ENCODE results near the gene PKD1.

Gene PKD1

GRCh38 chr16:2084895-2085625 is 50.6 kb downstream of the PKD1 start:
- no peak for TF ChIP-seq ZFX (IDR thresholded peaks at IDR 0.05)
- peak overlapping the region; percentile 88 for H3K27ac ChIP-seq

- peak overlapping the region; percentile 88 for H3K27ac ChIP-seq
- TF ChIP-seq CTCF (conservative IDR thresholded peaks at IDR 0.05) (no peak), ZFX (IDR thresholded peaks at IDR 0.05) (no peak)
Observed at GRCh38 chr16:2083876-2084780, 51.6 kb downstream of the PKD1 start.

GRCh38 chr16:2083409-2083808 is 52.3 kb downstream of the PKD1 start:
- TF ChIP-seq ZFX (IDR thresholded peaks at IDR 0.05): no peak
- TF ChIP-seq CTCF (conservative IDR thresholded peaks at IDR 0.05): no peak
- H3K27ac ChIP-seq: no peak overlapping the region

GRCh38 chr16:2082983-2083364 is 52.7 kb downstream of the PKD1 start:
- no peak overlapping the region for H3K27ac ChIP-seq

GRCh38 chr16:2082171-2082982 is 53.3 kb downstream of the PKD1 start:
- no peak overlapping the region for H3K27ac ChIP-seq
- TF ChIP-seq CTCF (conservative IDR thresholded peaks at IDR 0.05): no peak
- no peak for TF ChIP-seq ZFX (IDR thresholded peaks at IDR 0.05)

More at GRCh38 chr16:2082983-2083364, 52.7 kb downstream of the PKD1 start:
- TF ChIP-seq CTCF (conservative IDR thresholded peaks at IDR 0.05) (no peak), ZFX (IDR thresholded peaks at IDR 0.05) (no peak)

GRCh38 chr16:2081201-2082084 is 54.3 kb downstream of the PKD1 start:
- H3K27ac ChIP-seq: no peak overlapping the region
- TF ChIP-seq CTCF (conservative IDR thresholded peaks at IDR 0.05) (no peak), ZFX (IDR thresholded peaks at IDR 0.05) (no peak)

GRCh38 chr16:2079991-2080390 is 55.7 kb downstream of the PKD1 start:
- TF ChIP-seq CTCF (conservative IDR thresholded peaks at IDR 0.05) (no peak), ZFX (IDR thresholded peaks at IDR 0.05) (no peak)

More at GRCh38 chr16:2079991-2080390, 55.7 kb downstream of the PKD1 start:
- H3K27ac ChIP-seq: no peak overlapping the region

Measured in C4-2B (cell line).